Pancreas (tissue), 10 donors: ENCODE results near the gene ADAMTS4. TPM values are rescaled to one million over a fixed set of nuclear protein-coding genes. Genes with fewer than 3 reads are reported as not detected.

Experiments
- ATAC-seq, 4 donors: fragments of 200-7000 bp; cut with Tn5 transposase; one replicate each; pipeline versions ENCODE4 v1.8.0 to v1.9.1; 2020; ENCODE audit warnings: mild to moderate bottlenecking in 4 of 4, moderate library complexity in 4 of 4
- DNase-seq, 6 donors: peaks; one replicate each; pipeline ENCODE4 v3.0.0-alpha.2; 2020
- FAIRE-seq: peaks from 2 replicates; lab custom pipeline; 2012; peaks lifted over from hg19 to GRCh38; lab: Jason Lieb, UNC
- H3K27ac ChIP-seq, 4 donors: fragments of 200-600 bp; sonication (generic); 1 replicate in 3 of 4; 2 replicates in 1 of 4; pipeline versions ENCODE4 v1.5.0 to v1.8.0; 2020
- H3K27me3 ChIP-seq, 4 donors: fragments of 200-600 bp; one replicate each; pipeline ENCODE4 v1.8.0; 2021
- H3K36me3 ChIP-seq, 3 donors: fragments of 200-600 bp; sonication (generic) in 1 of 3; one replicate each; pipeline versions ENCODE4 v1.5.0 to v1.8.0; 2020 to 2021
- H3K4me1 ChIP-seq, 3 donors: fragments of 200-600 bp; one replicate each; pipeline ENCODE4 v1.8.0; 2021
- H3K4me3 ChIP-seq, 4 donors: fragments of 200-600 bp; sonication (generic) in 2 of 4; one replicate each; pipeline versions ENCODE4 v1.5.0 to v1.8.0; 2020 to 2021
- H3K9me3 ChIP-seq, 4 donors: fragments of 200-600 bp; one replicate each; pipeline ENCODE4 v1.8.0; 2021
- WGBS, 2 donors: extraction: QIAGEN DNeasy Blood & Tissue Kit; methylation state at CpG; one replicate each; pipeline ENCODE4 v1.1.7; 2013; 5-methylcytosine and 5-hydroxymethylcytosine counted together
- intact Hi-C, 3 donors: fragments of 100-400 bp; cut with DNase I; formaldehyde crosslinking; loops; one replicate each; pipeline versions ENCODE4 v1.11.1 to v1.14.2; 2022
- polyA plus RNA-seq, 2 donors: library from polyadenylated mRNA; stranded (reverse); fragments of 200-250 nt; gene quantifications; one replicate each; pipeline ENCODE4 v1.2.3, GENCODE V29; 2013
- total RNA-seq, 6 donors: library from RNA; stranded (reverse); fragmentation: NEBNext Ultra II Directional in 4 of 6; extraction: Animal tissue kit (Norgen Biotek cat#: 25700) in 4 of 6; gene quantifications; one replicate each; pipeline versions ENCODE4 v1.2.1 to v1.2.4, GENCODE V29; 2021 to 2023
- TF ChIP-seq, protein P1 (sequence below), 4 donors: fragments of 200-600 bp; sonication (generic) in 3 of 4; IDR thresholded peaks; one replicate each; pipeline versions ENCODE4 v1.5.0 to v1.8.0; 2021; ENCODE audit warnings: antibody characterized with exemption in 4 of 4
- donor health status: healthy with polysubstance abuse.
- donor health status: DM: no; HTN: no; CAD: no; lungs with moderate emphysema.
- donor health status: DM: no; HTN: no; CAD: no.
- donor health status: control.
- donor health status: control.
- donor health status: Bipolar disorder and iron deficiency.
- donor health status: DM: yes; HTN: yes; CAD: no.
- donor health status: DM: no; HTN: no; CAD: no.
- donor health status: DM: no; HTN: no; CAD: no.
- donor health status: DM: yes; HTN: yes; CAD: no.

The ADAMTS4 gene
- total and polyA plus RNA-seq, 8 donors = 2.7 to 6.6 (median 3.8) TPM

DNA sequence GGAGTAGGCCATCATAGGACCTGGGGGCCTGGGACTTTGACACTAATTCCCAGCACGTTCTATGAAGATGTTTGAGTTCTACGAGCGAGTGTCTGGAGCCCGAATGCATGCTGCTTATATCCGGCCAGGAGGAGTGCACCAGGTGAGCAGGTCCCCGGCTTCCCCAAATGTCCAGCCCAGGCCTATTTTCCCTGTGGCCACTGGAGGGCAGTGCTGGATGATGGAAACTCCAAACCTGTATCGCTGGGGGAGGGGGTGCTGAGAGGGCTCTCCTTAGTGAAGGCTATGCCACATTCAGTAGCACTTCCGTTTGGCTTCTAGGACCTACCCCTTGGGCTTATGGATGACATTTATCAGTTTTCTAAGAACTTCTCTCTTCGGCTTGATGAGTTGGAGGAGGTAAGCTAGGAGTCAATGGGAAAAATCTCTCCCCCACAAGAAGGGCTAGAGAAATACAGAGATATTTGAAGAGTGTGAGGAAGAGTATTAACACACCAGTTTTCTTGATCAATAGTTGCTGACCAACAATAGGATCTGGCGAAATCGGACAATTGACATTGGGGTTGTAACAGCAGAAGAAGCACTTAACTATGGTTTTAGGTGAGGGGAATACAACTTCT, 11.0 kb upstream of the ADAMTS4 start:
- H3K27ac ChIP-seq = no peak overlapping the region
- no peak overlapping the region for H3K4me3 ChIP-seq
- 27 to 33% methylated on average over 11 of the region's 11 CpGs for WGBS, 2 donors
- peak; percentile 69 to 85 (median 79) for DNase-seq
- no peak for FAIRE-seq
- intact Hi-C loops = no loop called here
- no peaks in the 10 kb centered on the region for H3K4me1 ChIP-seq
- H3K36me3 ChIP-seq = peaks cover 4 to 63% (median 24%) of the 10 kb centered on the region in 3 donors
- peak; percentile 94 to 97 (median 96) for ATAC-seq
- H3K27me3 ChIP-seq = no peaks in the 10 kb centered on the region
- TF ChIP-seq, protein P1, sequence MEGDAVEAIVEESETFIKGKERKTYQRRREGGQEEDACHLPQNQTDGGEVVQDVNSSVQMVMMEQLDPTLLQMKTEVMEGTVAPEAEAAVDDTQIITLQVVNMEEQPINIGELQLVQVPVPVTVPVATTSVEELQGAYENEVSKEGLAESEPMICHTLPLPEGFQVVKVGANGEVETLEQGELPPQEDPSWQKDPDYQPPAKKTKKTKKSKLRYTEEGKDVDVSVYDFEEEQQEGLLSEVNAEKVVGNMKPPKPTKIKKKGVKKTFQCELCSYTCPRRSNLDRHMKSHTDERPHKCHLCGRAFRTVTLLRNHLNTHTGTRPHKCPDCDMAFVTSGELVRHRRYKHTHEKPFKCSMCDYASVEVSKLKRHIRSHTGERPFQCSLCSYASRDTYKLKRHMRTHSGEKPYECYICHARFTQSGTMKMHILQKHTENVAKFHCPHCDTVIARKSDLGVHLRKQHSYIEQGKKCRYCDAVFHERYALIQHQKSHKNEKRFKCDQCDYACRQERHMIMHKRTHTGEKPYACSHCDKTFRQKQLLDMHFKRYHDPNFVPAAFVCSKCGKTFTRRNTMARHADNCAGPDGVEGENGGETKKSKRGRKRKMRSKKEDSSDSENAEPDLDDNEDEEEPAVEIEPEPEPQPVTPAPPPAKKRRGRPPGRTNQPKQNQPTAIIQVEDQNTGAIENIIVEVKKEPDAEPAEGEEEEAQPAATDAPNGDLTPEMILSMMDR (IDR thresholded peaks at IDR 0.05) = peak; percentile 79 to 81 (median 80)
- no peaks in the 10 kb centered on the region for H3K9me3 ChIP-seq

DNA sequence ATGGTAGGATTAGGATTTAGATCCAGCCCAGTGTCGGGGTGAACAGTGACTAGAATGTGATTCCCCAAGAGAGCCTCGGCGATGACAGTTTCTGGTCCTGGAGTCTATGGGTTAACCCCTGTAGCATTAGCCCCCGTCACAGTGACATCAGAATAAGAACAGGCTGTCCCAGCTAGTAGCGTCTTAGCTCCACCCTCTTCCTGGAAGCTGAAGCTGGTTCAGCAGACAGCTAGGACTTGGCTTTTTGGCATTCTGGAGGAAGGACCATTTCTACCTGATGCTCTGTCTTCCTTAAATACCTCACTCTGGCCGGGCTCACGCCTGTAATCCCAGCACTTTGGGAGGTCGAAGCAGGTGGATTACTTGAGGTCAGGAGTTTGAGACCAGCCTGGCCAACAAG, 8.3 kb upstream of the ADAMTS4 start:
- TF ChIP-seq, protein P1 (IDR thresholded peaks at IDR 0.05) = no peak
- no peak for DNase-seq
- FAIRE-seq = no peak
- WGBS, 2 donors = 81 to 86% methylated on average over 8 of the region's 8 CpGs
- H3K4me3 ChIP-seq = no peak overlapping the region
- peaks cover 5 to 9% (median 8%) of the 10 kb centered on the region in 3 donors for H3K4me1 ChIP-seq
- H3K9me3 ChIP-seq = no peaks in the 10 kb centered on the region
- peaks cover 0 to 38% (median 6%) of the 10 kb centered on the region in 3 donors for H3K36me3 ChIP-seq
- no peaks in the 10 kb centered on the region for H3K27me3 ChIP-seq
- intact Hi-C loops = no loop called here
- no peak for ATAC-seq
- peak overlapping the region in 2 of 4 donors; percentile 10 to 32 for H3K27ac ChIP-seq

DNA sequence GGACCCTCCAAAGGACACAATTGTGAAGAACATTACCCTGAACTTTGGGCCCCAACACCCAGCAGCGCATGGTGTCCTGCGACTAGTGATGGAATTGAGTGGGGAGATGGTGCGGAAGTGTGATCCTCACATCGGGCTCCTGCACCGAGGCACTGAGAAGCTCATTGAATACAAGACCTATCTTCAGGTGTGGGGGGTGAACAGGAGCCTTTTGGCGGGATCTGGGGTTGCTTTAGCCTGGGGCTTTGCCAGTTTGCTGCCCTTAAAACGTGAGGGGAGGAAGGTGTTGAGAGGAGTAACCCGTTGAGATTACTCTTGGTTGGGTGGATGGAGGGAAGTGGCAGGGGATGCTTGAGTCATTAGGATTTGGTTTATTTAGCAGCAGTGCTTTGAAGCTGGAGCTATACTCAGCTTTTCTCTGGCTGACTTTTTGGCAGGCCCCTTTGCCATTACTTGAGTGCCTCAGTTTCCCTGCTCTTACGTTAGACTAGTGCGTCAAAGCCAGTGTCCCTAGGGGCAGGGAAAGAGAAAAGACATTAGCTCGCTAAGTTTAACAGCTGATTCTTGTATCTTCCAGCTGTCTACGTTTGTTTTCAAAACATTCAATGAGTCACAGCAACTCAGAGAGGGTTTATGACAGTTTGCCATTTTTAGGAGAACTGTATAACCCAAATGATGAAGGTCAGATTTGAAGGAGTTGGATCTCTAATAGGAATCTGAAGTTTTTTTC, 7.7 kb upstream of the ADAMTS4 start:
- ATAC-seq (no peak), FAIRE-seq (no peak), DNase-seq (no peak)
- TF ChIP-seq, protein P1 (IDR thresholded peaks at IDR 0.05) = no peak
- Histone ChIP-seq H3K27ac (peak overlapping the region in 2 of 4 donors; percentile 29 to 32), H3K9me3 (no peaks in the 10 kb centered on the region), H3K4me3 (no peak overlapping the region), H3K27me3 (no peaks in the 10 kb centered on the region), H3K4me1 (peaks cover 5 to 9% (median 8%) of the 10 kb centered on the region in 3 donors), H3K36me3 (peaks cover 0 to 32% (median 5%) of the 10 kb centered on the region in 3 donors)
- intact Hi-C loops = no loop called here
- WGBS, 2 donors = 83 to 90% methylated on average over 12 of the region's 12 CpGs

DNA sequence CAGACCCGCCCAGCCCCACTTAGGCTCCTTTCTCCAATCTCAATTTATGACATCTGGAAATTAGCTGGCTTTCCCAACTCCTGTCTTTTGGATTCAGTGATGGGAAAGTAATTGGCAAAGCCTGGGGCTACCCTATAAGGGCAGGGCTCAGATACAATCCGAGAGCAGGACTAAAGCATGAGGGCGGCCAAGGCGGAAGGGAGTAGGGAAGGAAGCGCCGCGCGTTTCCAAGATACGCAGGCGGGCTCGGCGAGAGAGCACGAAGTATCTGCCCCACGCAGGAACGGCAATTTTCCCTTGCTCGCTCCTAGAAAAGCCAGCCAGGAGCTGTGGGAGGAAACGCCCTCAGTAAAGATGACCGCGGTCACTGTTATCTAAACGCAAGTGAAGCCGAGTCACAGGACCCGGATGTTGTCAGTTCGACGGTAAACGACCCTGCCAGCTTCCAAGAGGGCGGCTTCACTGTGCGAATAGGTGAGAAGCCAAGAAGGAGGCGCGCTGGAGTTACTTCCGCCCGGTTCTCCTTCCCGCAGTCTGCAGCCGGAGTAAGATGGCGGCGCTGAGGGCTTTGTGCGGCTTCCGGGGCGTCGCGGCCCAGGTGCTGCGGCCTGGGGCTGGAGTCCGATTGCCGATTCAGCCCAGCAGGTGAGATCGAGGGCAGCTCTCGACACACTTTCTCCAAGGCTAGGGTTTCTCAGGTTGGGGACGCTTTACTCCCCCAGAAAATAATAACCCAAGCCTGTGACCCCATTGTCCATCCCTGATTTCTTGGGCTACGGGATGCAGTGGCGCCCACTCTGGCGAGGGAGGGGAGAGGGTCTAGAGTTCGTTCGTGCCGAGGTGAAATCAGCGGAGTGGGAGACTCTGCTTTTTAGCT, 3.2 kb upstream of the ADAMTS4 start, which contains the start of gene NDUFS2:
TSS of gene NDUFS2 (plus strand) at position 532 of the 877 bp plus-strand sequence. CDS start at position 551, 19 bp downstream.
- intact Hi-C loops = no loop called here
- TF ChIP-seq, protein P1 (IDR thresholded peaks at IDR 0.05) = no peak
- Histone ChIP-seq H3K36me3 (peaks cover 0 to 2% (median 0%) of the 10 kb centered on the region in 3 donors), H3K27me3 (no peaks in the 10 kb centered on the region), H3K27ac (peak within 1 kb of the TSS; percentile 80 to 96 (median 88)), H3K4me1 (peaks cover 8 to 11% (median 9%) of the 10 kb centered on the region in 3 donors), H3K9me3 (no peaks in the 10 kb centered on the region), H3K4me3 (peak within 1 kb of the TSS; percentile 58 to 70 (median 66))
- 2 to 3% methylated on average over 53 of the region's 53 CpGs for WGBS, 2 donors
- FAIRE-seq (peak; percentile 76), ATAC-seq (peak; percentile 94 to 98 (median 96)), DNase-seq (peak; percentile 90 to 99 (median 98))
